KMS-11 (cell line): ENCODE data around the gene CDX2.

Source experiments
- H2AFZ ChIP-seq: fragments of 200-600 bp; sonication (generic); 2 replicates; pipeline ENCODE4 v1.6.1; 2016; ENCODE audit warnings: antibody characterized with exemption, mixed run types, low read depth
- H3K27ac ChIP-seq: fragments of 200-600 bp; sonication (generic); 2 replicates; pipeline ENCODE4 v1.6.1; 2016; ENCODE audit warnings: mild to moderate bottlenecking, mixed run types
- H3K27me3 ChIP-seq: fragments of 200-600 bp; sonication (generic); 2 replicates; pipeline ENCODE4 v1.6.1; 2017; ENCODE audit warnings: mild to moderate bottlenecking, low read depth, mixed run types, moderate library complexity; ENCODE audit not compliant: insufficient read depth
- H3K36me3 ChIP-seq: fragments of 200-600 bp; sonication (generic); 2 replicates; pipeline ENCODE4 v1.6.1; 2017; ENCODE audit warnings: mild to moderate bottlenecking, mixed run types; ENCODE audit not compliant: insufficient read depth
- H3K4me1 ChIP-seq: fragments of 200-600 bp; sonication (generic); 2 replicates; pipeline ENCODE4 v1.6.1; 2016; ENCODE audit warnings: mild to moderate bottlenecking, low read depth, mixed run types; ENCODE audit not compliant: poor library complexity, severe bottlenecking
- H3K4me2 ChIP-seq: fragments of 200-600 bp; sonication (generic); 2 replicates; pipeline ENCODE4 v1.7.0; 2016; ENCODE audit warnings: mild to moderate bottlenecking, mixed run types
- H3K4me3 ChIP-seq: fragments of 200-600 bp; sonication (generic); IDR thresholded peaks from 2 replicates; pipeline ENCODE4 v1.6.1; 2017; ENCODE audit warnings: low read depth, low read length, mixed read lengths; ENCODE audit not compliant: insufficient read depth
- H3K79me2 ChIP-seq: fragments of 200-600 bp; sonication (generic); 2 replicates; pipeline ENCODE4 v1.6.1; 2016; ENCODE audit warnings: low read depth, mixed run types; ENCODE audit not compliant: insufficient read depth
- H3K9ac ChIP-seq: fragments of 200-600 bp; sonication (generic); 2 replicates; pipeline ENCODE4 v1.6.1; 2016; ENCODE audit warnings: mild to moderate bottlenecking, mixed run types
- H4K20me1 ChIP-seq: fragments of 200-600 bp; sonication (generic); 2 replicates; pipeline ENCODE4 v1.6.1; 2016; ENCODE audit warnings: mild to moderate bottlenecking, mixed run types; ENCODE audit not compliant: insufficient read depth
- CTCF ChIP-seq: fragments of 200-600 bp; sonication (generic); conservative IDR thresholded peaks from 2 replicates; pipeline ENCODE4 v1.6.1; 2017; ENCODE audit warnings: low read depth, mild to moderate bottlenecking, antibody characterized with exemption, low read length, moderate library complexity, mixed read lengths

The CDX2 gene

GRCh38 chr13:27928805-27929753 is 40.0 kb downstream of the CDX2 start:
- Histone ChIP-seq H3K27ac (no peak overlapping the region), H3K36me3 (no peaks in the 10 kb centered on the region), H3K4me2 (no peak overlapping the region), H3K27me3 (no peaks in the 10 kb centered on the region; the same call in 1 of the 2 replicates), H3K4me3 (no peak overlapping the region), H3K9ac (no peak overlapping the region), H2AFZ (no peak overlapping the region), H3K4me1 (no peaks in the 10 kb centered on the region), H4K20me1 (no peaks in the 10 kb centered on the region), H3K79me2 (no peaks in the 10 kb centered on the region)
- TF ChIP-seq CTCF = no peak

- no peaks in the 10 kb centered on the region; the same call in 1 of the 2 replicates for H3K27me3 ChIP-seq
- H3K4me2 ChIP-seq = no peak overlapping the region
- H3K27ac ChIP-seq = no peak overlapping the region
- no peak overlapping the region for H3K9ac ChIP-seq
- H4K20me1 ChIP-seq = no peaks in the 10 kb centered on the region
- no peaks in the 10 kb centered on the region for H3K36me3 ChIP-seq
- no peak overlapping the region for H2AFZ ChIP-seq
- no peak for TF ChIP-seq CTCF
- no peaks in the 10 kb centered on the region for H3K4me1 ChIP-seq
- H3K79me2 ChIP-seq = no peaks in the 10 kb centered on the region
- H3K4me3 ChIP-seq = no peak overlapping the region
Observed at GRCh38 chr13:27928353-27928804, 40.7 kb downstream of the CDX2 start.

GRCh38 chr13:27927444-27928352 is 41.4 kb downstream of the CDX2 start:
- H3K4me3 ChIP-seq = no peak overlapping the region
- no peak overlapping the region for H3K27ac ChIP-seq
- no peaks in the 10 kb centered on the region for H3K4me1 ChIP-seq
- H3K4me2 ChIP-seq = no peak overlapping the region
- H3K79me2 ChIP-seq = no peaks in the 10 kb centered on the region
- H3K36me3 ChIP-seq = no peaks in the 10 kb centered on the region
- no peak overlapping the region for H2AFZ ChIP-seq
- no peaks in the 10 kb centered on the region for H4K20me1 ChIP-seq
- TF ChIP-seq CTCF = no peak
- no peaks in the 10 kb centered on the region; the same call in 1 of the 2 replicates for H3K27me3 ChIP-seq
- no peak overlapping the region for H3K9ac ChIP-seq

GRCh38 chr13:27926644-27927434 is 42.3 kb downstream of the CDX2 start:
- H2AFZ ChIP-seq = no peak overlapping the region
- no peaks in the 10 kb centered on the region for H4K20me1 ChIP-seq
- no peak for TF ChIP-seq CTCF
- no peak overlapping the region for H3K4me2 ChIP-seq
- H3K9ac ChIP-seq = no peak overlapping the region
- H3K4me3 ChIP-seq = no peak overlapping the region
- no peaks in the 10 kb centered on the region for H3K4me1 ChIP-seq
- no peaks in the 10 kb centered on the region for H3K79me2 ChIP-seq
- no peaks in the 10 kb centered on the region; the same call in 1 of the 2 replicates for H3K27me3 ChIP-seq
- no peaks in the 10 kb centered on the region for H3K36me3 ChIP-seq
- H3K27ac ChIP-seq = no peak overlapping the region
